Lung (tissue), 12 donors: Measurements from ENCODE around the gene CTTNBP2. TPM values are rescaled to one million over a fixed set of nuclear protein-coding genes. Genes with fewer than 3 reads are reported as not detected.
A peak's percentile ranks its signal among the peaks of the same experiment; 100 is the strongest.

Experiments
- ATAC-seq: fragments of 200-7000 bp; cut with Tn5 transposase; one replicate; pipeline ENCODE4 v1.9.1; 2020; ENCODE audit warnings: moderate number of reproducible peaks; ENCODE audit not compliant: insufficient read depth, low FRiP score
- DNase-seq, 3 donors: peaks; one replicate each; pipeline ENCODE4 v3.0.0-alpha.2; 2013 to 2017
- H3K27ac ChIP-seq, 2 donors: one replicate each; pipeline ENCODE4 v1.5.1; 2013; ENCODE audit warnings: mild to moderate bottlenecking in 2 of 2, moderate library complexity in 2 of 2, control low read depth in 1 of 2, inconsistent platforms in 1 of 2, low read depth in 1 of 2, low read length in 1 of 2
- H3K27me3 ChIP-seq, 3 donors: one replicate each; pipeline ENCODE4 v1.5.1; 2013; ENCODE audit warnings: low read length in 2 of 3; ENCODE audit not compliant: control insufficient read depth in 3 of 3, insufficient read depth in 3 of 3
- H3K36me3 ChIP-seq, 4 donors: one replicate each; pipeline ENCODE4 v1.5.1; 2013; ENCODE audit warnings: low read length in 4 of 4, mild to moderate bottlenecking in 1 of 4, moderate library complexity in 1 of 4; ENCODE audit not compliant: control insufficient read depth in 4 of 4, insufficient read depth in 4 of 4
- H3K4me1 ChIP-seq, 5 donors: one replicate each; pipeline ENCODE4 v1.5.1; 2013; ENCODE audit warnings: low read length in 5 of 5, mild to moderate bottlenecking in 2 of 5, moderate library complexity in 1 of 5; ENCODE audit not compliant: control insufficient read depth in 5 of 5, insufficient read depth in 5 of 5
- H3K4me3 ChIP-seq: one replicate; pipeline ENCODE4 v1.5.1; 2013; ENCODE audit warnings: mild to moderate bottlenecking, control low read depth, moderate library complexity
- H3K9ac ChIP-seq, 2 donors: one replicate each; pipeline ENCODE4 v1.5.1; 2013; ENCODE audit warnings: low read length in 2 of 2, control low read depth in 1 of 2; ENCODE audit not compliant: insufficient read depth in 1 of 2
- H3K9me3 ChIP-seq, 4 donors: one replicate each; pipeline ENCODE4 v1.5.1; 2013; ENCODE audit warnings: low read length in 3 of 4, mild to moderate bottlenecking in 1 of 4, moderate library complexity in 1 of 4; ENCODE audit not compliant: control insufficient read depth in 4 of 4, insufficient read depth in 3 of 4
- WGBS, 2 donors: extraction: QIAGEN DNeasy Blood & Tissue Kit; methylation state at CpG; one replicate each; pipeline ENCODE4 v1.1.7; 2013; 5-methylcytosine and 5-hydroxymethylcytosine counted together
- polyA plus RNA-seq, 2 donors: library from polyadenylated mRNA; stranded (reverse); fragments of 200-250 nt; gene quantifications; one replicate each; pipeline ENCODE4 v1.2.1, GENCODE V29; 2013
- total RNA-seq, 2 donors: library from RNA; depleted of rRNA in 1 of 2; stranded (reverse); fragments of >200 nt in 1 of 2; gene quantifications; one replicate each; pipeline ENCODE4 v1.2.1, GENCODE V29; 2014 to 2021
- TF ChIP-seq, protein P1 (sequence below): IDR thresholded peaks from 2 replicates; pipeline ENCODE4 v1.5.1; 2012; ENCODE audit warnings: mild to moderate bottlenecking; ENCODE audit errors: control extremely low read depth, extremely low read depth
- donor health status: control.
- donor health status: control.
- donor health status: Bipolar disorder and iron deficiency.
- donor health status: healthy.
- donor health status: DM: yes; HTN: yes; CAD: no.

Gene CTTNBP2
- total and polyA plus RNA-seq, 4 donors = 0.63 to 15.4 (median 2.4) TPM

GRCh38 chr7:117737926-117738325 lies 135.3 kb downstream of the CTTNBP2 start:
- Histone ChIP-seq H3K9me3 (peaks cover 0 to 1% (median 0%) of the 10 kb centered on the region in 4 donors), H3K4me3 (no peak overlapping the region), H3K27ac (no peak overlapping the region), H3K4me1 (no peaks in the 10 kb centered on the region), H3K27me3 (no peaks in the 10 kb centered on the region), H3K9ac (no peak overlapping the region), H3K36me3 (peaks cover 0 to 32% (median 14%) of the 10 kb centered on the region in 4 donors)
- DNase-seq (no peak), ATAC-seq (no peak)
- TF ChIP-seq, protein P1, sequence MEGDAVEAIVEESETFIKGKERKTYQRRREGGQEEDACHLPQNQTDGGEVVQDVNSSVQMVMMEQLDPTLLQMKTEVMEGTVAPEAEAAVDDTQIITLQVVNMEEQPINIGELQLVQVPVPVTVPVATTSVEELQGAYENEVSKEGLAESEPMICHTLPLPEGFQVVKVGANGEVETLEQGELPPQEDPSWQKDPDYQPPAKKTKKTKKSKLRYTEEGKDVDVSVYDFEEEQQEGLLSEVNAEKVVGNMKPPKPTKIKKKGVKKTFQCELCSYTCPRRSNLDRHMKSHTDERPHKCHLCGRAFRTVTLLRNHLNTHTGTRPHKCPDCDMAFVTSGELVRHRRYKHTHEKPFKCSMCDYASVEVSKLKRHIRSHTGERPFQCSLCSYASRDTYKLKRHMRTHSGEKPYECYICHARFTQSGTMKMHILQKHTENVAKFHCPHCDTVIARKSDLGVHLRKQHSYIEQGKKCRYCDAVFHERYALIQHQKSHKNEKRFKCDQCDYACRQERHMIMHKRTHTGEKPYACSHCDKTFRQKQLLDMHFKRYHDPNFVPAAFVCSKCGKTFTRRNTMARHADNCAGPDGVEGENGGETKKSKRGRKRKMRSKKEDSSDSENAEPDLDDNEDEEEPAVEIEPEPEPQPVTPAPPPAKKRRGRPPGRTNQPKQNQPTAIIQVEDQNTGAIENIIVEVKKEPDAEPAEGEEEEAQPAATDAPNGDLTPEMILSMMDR = no peak
- WGBS, 2 donors = 93 to 95% methylated on average over 9 of the region's 9 CpGs

DNA sequence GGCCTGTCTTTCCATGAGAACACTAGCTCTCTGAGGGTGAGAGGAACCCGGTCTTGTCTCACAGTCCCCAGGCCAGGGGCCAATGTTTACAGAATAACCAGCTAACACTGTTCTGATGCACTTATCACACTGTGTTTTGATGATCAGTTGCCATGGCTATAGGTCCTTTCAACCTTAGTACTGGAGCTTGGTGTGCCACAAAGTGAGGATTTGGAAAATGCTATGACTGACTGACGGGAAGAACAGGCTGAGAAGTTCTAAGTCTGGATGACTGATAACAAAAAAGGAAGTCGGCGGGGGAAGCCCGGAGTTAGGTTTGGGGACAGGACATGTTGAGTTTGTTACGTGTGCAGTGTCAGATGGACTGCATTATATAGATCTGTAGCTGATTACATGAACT lies 141.8 kb downstream of the CTTNBP2 start:
- no peak overlapping the region for H3K4me3 ChIP-seq
- no peaks in the 10 kb centered on the region for H3K9me3 ChIP-seq
- DNase-seq (peak; percentile 37 to 50 (median 48)), ATAC-seq (no peak)
- peaks cover 0 to 22% (median 12%) of the 10 kb centered on the region in 4 donors for H3K36me3 ChIP-seq
- TF ChIP-seq, protein P1 = no peak
- peaks cover 0 to 4% (median 0%) of the 10 kb centered on the region in 5 donors for H3K4me1 ChIP-seq
- no peaks in the 10 kb centered on the region for H3K27me3 ChIP-seq
- 24 to 37% methylated on average over 6 of the region's 6 CpGs for WGBS, 2 donors
- H3K27ac ChIP-seq = no peak overlapping the region
- no peak overlapping the region for H3K9ac ChIP-seq

- H3K27me3 ChIP-seq = no peaks in the 10 kb centered on the region
- DNase-seq (no peak), ATAC-seq (no peak)
- TF ChIP-seq, protein P1 = no peak
- no peak overlapping the region for H3K4me3 ChIP-seq
- no peak overlapping the region for H3K27ac ChIP-seq
- H3K36me3 ChIP-seq = peaks cover 0 to 26% (median 13%) of the 10 kb centered on the region in 4 donors
- 76 to 81% methylated on average over 3 of the region's 3 CpGs for WGBS, 2 donors
- no peaks in the 10 kb centered on the region for H3K9me3 ChIP-seq
- peaks cover 0 to 4% (median 0%) of the 10 kb centered on the region in 5 donors for H3K4me1 ChIP-seq
- no peak overlapping the region for H3K9ac ChIP-seq
These were observed 142.9 kb downstream of the CTTNBP2 start for GRCh38 chr7:117730390-117730789.
